Spleen (tissue), 7 donors: ENCODE measurements around the gene HIVEP1.

ENCODE experiments used
- POLR2A ChIP-seq, 3 donors: fragments of 450-650 bp; IDR thresholded peaks; one replicate each; pipeline ENCODE4 v1.5.1; 2017; ENCODE audit warnings: antibody characterized with exemption in 3 of 3, mild to moderate bottlenecking in 1 of 3
- POLR2AphosphoS5 ChIP-seq, 3 donors: sonication (generic); formaldehyde crosslinking; IDR thresholded peaks; one replicate each; pipeline ENCODE4 v1.5.1; 2017; ENCODE audit warnings: antibody characterized with exemption in 3 of 3
- TF ChIP-seq, protein P1 (sequence below), 11 experiments: fragments of 200-600 bp in 7 of 11; fragments of 450-650 bp in 4 of 11; sonication (generic) in 4 of 11; IDR thresholded peaks in 8 of 11; conservative IDR thresholded peaks in 3 of 11; 1 replicate in 7 of 11; 2 replicates in 4 of 11; pipeline versions ENCODE4 v1.4.0 to v1.8.0; 2016 to 2021; ENCODE audit warnings: antibody characterized with exemption in 11 of 11, inconsistent platforms in 4 of 11, mild to moderate bottlenecking in 1 of 11
- donor health status: DM: no; HTN: no; CAD: no; lungs with moderate emphysema.
- donor health status: DM: no; HTN: no; CAD: no.
- donor health status: DM: no; HTN: no; CAD: no.

DNA sequence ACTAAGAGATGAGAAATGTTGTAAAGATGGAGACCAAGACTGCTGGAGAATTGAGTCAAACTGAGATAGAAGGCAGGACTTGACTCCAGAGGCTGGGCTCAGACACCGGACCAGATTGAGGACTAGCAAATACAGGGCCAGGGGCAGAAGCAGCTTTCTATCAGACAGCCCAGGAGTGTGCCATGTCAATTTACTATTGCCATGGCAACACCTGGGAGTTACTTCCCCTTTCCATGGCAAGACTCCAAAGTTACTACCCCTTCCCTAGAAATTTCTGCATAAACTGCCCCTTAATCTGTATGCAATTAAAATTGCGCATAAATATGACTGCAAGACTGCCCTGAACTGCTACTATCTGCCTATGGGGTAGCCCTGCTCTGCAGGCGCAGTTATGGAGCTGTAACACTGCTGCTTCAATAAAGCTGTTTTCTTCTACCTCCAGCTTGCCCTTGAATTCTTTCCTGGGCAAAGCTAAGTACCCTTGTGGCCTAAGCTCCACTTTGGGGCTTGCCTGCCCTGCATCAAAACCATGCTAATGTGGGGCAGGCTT lies 188.0 kb downstream of the HIVEP1 start:
- TF ChIP-seq, protein P1, sequence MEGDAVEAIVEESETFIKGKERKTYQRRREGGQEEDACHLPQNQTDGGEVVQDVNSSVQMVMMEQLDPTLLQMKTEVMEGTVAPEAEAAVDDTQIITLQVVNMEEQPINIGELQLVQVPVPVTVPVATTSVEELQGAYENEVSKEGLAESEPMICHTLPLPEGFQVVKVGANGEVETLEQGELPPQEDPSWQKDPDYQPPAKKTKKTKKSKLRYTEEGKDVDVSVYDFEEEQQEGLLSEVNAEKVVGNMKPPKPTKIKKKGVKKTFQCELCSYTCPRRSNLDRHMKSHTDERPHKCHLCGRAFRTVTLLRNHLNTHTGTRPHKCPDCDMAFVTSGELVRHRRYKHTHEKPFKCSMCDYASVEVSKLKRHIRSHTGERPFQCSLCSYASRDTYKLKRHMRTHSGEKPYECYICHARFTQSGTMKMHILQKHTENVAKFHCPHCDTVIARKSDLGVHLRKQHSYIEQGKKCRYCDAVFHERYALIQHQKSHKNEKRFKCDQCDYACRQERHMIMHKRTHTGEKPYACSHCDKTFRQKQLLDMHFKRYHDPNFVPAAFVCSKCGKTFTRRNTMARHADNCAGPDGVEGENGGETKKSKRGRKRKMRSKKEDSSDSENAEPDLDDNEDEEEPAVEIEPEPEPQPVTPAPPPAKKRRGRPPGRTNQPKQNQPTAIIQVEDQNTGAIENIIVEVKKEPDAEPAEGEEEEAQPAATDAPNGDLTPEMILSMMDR (IDR thresholded peaks at IDR 0.05 in 8 of 11, conservative IDR thresholded peaks at IDR 0.05 in 3 of 11): no peak
- no peak for TF ChIP-seq POLR2AphosphoS5 (IDR thresholded peaks at IDR 0.05)
- TF ChIP-seq POLR2A (IDR thresholded peaks at IDR 0.05): no peak
